ENCODE data around the gene OR10G7.

The OR10G7 gene, protein sequence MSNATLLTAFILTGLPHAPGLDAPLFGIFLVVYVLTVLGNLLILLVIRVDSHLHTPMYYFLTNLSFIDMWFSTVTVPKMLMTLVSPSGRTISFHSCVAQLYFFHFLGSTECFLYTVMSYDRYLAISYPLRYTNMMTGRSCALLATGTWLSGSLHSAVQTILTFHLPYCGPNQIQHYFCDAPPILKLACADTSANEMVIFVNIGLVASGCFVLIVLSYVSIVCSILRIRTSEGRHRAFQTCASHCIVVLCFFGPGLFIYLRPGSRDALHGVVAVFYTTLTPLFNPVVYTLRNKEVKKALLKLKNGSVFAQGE

DNA sequence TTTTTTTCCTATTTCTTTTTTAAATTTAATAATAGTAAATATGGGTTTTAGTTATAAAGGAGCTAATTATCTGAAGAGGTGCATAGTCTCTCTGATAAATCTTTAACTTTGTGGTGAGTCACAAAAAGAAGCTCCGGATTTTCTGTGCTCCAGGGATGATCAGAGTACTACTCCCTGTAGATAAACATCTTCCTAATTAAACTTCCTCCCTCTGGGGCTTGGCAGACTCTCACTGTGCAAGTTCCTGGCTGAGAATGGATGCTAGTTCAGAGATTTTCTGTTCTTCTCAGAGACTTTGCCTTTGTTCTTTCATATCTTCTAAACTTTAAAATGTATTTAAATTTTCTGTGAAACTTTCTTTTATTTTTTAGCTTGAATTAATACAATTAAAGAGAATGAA lies at the start of gene OR10G7:
Gene OR10G7 (minus strand): TSS at position 72 of the 400 bp plus-strand sequence. CDS start 2,324 bp downstream, outside the sequence.
- DNase-seq, result no peak

DNA sequence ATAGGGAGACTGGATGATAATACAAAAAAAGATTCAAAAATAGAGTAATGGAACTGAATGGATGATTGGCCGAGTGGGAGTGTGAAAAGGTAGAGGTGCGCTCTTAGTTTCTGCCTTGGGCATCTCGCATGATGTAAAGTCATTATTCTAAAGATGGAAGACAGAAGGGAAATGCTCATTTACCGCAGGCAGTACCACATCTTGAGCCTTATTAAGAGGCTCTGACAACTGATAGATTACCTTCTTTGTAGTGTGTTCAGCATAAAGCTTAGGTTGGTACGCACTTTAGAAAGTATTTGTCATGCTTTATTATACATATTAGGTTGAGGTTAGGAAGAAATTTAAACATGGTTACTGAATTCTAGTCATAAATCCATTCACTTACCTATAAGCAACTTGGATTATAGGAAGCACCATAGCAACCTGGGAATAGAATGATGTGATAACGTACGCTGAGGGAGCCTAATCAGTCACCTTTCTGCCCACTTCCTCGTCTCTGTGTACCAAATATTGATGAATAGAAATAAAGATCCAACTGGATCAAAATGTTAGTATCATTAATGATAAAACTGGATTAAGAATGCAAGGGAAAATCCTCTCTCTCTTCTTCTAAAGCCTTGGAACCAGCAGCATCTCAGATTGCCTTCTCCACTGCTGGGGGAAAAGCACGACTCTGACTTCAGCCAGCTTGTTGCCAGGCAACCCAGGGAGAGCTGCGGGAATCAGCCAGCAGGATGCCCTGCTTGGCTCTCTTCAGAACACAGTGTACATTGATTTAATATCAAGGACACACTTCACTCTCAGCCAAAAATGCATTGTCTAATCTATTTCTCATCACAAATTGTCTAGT lies 45.1 kb upstream of the OR10G7 start:
- DNase-seq, result no peak

DNA sequence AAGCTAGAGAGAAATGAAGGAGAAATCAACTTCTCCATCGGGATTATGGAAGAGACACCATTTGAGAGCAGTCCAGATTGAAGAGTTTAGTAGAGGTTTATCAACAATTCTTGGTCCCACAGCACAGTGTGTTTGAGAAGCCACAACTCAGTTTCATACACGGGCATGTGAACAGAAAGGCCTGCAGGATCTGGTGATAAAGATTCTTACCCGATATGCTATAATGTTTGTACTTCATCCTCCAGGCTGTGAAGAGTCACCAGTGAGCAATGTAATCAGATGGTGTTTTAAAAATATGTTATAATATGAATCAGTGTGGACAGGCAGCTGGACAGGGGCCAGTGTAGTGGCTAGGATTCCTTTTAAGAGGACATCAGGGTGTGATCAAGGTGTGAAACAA lies 44.5 kb upstream of the OR10G7 start:
- no peak for DNase-seq

DNA sequence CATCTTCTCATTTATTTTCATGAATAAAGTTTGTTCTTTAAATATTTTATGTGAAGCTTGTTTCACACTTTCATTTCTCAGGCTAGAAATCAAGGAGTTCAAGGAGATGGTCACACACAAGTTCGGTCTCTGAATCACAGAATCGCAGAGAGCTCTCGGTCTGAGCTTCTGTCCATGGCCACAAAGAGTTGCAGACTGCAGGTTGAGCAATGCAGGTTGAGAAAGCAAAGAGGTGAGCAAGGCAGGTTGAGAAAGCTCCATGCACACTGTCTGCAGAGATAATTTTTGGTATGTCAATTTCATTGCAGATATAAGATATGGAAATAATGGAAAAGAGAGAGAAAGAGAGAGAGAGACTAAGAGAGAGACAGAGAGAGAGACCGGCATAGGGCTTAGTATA lies 41.2 kb upstream of the OR10G7 start:
- DNase-seq, result no peak

DNA sequence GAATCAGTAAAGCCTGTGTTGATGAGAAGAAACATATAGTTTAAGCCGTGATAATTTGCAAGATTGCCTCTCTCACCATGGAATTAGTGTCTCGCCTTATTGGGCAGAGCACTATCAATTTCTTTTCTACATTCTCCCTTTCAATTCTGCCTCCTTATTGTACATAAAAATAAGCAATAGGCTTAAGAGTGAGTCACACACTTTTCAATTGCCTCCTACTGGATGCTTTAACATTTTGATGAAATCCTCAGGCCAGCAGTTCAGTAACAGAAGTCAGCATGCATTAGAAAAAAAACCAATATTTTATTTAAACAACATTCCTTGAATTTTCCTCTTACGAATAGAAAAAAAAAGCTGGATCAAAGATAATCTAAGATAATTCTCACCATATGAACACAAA lies 40.4 kb upstream of the OR10G7 start:
- no peak for DNase-seq

DNA sequence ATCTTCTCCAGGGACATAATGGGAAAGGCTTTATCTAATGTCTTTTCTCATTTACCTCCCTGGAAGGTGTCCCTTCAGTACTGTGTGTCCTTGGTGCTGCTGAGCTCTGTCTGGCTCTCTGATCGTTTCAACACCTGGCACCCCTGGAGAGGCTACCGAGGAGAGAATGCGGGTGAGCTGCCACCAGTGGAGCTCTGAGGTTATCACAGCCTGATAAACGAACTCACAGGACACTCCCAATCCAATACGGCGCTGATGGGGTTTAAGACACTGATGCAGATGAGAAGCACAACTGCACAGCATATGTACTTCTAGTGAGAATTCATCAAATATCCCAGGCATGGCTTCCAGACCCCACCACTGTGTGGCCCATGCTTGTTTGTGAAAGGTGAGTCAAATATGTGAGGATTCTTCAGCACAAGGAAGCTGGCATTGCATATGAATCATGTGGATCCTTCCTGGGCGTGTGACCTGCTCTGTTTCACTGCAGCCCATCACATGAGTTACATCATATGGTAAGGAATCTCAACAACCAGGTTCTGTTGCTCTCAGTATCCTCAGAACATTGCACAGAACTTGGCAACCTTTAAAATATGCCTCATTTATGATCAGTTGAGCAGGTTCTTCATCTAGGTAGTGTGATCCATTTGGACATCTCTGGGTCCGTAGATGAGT lies 39.3 kb upstream of the OR10G7 start:
- DNase-seq, result no peak

DNA sequence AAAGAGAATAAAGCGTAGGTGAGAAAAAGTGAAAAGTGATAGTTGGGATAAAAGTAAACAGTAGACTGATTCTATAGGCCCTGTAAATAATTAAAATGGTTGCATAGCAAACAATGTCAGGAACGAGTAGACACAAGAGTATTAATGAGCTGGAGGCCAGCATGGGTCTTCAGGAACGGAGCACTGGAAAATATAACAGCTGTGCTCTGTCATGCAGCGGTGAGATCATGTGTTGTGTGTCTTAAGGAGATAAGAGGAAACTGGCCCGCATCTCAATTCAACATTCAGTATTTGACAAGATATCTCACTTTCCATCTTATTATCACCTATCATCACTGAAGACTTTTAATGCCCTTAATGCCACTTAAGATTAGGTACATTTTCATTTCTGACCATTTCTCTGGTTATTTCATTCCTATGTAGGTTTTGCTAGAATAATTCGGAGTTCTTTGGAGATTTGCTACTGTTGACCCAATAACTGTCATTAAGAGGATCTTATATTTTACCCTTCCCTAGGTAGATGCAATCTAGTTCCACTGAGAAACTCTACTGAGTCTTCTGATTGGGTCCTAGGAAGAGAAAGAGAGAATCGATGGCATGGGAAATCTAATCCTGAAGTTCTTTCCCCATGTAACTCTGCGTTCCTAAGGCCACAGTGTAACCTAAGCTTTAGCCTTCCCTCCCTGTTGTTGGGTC lies 38.7 kb upstream of the OR10G7 start:
- DNase-seq, result no peak

DNA sequence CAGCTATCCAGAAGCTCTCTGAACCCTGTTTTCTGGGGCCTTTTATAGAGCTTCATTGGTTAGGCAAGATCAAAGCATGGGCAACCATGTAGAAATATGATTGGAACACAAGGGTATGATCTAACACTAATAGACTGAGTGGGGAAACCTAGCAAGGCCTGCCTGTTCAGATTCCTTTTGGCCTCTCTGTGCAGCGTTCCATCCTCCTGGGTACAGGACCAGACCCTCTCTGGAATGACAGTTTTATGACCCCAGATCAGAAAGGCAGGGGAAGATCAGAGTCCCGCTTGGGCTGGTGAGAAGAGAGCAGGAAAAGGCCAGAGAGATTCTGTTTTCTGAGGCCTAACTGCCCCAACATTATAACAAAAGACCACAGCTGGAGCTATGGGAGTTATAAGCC lies 37.5 kb upstream of the OR10G7 start:
- no peak for DNase-seq

DNA sequence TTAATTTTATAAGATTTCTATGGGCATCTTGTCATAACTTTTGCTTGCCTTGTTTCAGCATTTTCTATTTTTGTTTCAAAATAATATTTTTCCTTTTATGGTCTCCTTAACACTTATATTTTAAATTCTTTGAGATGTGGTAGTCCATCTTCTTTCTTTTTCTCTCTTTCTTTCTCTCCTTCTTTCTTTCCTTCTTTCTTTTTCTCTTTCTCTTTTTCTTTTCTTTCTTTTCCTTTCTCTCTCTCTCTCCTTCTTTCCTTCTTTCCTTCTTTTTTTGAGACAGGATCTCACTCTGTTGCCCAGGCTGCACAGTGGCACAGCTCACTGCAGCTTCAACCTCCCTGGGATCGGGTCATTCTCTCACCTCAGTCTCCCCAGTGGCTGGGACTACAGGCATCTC lies 36.1 kb upstream of the OR10G7 start:
- no peak for DNase-seq

DNA sequence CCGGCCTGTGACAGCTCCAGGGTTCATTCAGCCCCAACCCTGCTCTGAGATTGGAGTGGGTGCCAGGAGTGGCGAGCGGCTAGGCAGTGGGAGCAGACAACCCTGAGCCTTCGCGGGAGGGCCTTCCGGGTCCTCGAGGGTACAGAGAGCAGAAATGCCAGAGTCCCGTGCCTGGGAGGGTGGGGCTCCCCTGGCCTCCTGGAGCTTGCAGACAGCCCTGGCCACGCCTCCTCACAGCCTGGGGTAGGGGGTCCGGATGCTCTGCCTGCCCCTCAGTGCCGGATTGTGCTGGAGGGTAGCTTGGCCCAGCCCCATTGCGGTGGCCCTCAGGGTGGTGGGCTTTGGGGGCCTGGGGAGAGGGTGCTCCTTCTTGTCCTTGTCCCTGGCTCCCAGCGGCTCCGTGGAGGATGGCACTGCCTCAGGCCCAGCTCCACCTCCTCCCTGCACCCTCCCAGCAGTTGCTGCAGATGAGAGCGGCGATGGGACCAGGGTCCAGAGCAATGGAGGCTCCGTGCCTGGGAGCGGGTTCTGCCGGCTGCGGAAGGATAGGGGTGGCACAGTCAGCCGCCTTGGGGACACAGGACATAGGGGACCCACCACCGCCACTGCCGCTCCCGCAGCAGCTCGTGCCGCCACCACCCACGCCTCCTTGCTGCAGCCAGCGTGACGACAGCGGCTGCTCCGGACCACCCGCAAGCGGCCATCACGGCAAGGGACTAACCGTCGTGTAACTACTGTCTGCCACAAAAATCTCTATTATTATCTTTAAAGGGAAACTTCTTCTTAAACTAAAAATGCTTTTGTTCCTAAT lies 34.9 kb upstream of the OR10G7 start:
- no peak for DNase-seq

DNA sequence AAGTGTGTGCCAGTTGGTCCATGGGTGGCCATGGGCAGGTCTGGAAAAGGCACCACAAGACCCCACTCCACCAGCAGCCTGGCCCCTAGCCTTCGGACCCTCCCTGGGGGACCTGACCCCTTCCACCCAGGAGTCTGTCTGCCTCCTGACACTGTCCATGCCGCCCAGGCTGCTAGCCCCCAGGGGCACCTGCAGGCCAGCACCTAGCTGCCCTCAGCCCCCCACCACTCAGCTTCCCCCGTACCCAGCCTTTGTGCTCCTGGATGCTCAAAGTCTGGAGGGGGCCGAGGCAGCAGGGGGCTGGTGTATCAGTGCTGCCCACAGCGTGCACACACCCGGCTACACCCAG lies 34.3 kb upstream of the OR10G7 start:
- no peak for DNase-seq

DNA sequence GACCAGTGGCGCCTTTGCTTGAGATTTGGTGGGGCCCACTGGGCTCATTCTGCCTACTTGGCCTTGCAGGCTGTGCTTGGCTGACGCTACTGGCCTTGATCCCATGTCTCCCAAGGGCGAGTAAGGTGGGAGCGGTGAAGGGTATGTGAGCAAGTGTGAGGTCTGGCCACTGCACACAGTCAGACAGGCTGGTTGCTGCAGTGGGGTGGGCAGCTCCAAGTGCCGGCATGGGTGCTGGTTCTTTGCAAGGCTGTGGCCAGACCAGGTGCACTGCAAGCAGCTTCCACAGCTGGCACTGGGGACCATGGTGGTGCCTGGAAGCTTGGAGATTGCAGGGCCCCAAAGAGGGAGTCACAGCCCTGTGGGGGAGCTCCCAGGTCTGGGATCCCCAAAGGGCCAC lies 33.4 kb upstream of the OR10G7 start:
- DNase-seq, result no peak

DNA sequence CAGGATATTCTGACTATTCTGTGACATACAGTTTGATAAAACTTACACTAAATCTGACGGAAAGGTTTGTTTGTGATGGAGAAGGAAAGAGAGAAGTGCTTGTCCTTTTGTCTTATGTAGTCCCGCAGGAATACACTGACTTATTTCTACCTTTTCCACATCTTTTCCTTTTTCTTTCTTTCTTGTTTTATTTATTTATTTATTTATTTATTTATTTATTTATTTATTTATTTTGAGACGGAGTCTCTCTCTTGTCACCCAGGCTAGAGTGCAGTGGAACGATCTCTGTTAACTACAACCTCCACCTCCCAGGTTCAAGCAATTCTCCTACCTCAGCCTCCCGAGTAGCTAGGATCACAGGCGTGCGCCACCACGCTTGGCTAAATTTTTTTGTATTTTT lies 31.0 kb upstream of the OR10G7 start:
- DNase-seq, result no peak

DNA sequence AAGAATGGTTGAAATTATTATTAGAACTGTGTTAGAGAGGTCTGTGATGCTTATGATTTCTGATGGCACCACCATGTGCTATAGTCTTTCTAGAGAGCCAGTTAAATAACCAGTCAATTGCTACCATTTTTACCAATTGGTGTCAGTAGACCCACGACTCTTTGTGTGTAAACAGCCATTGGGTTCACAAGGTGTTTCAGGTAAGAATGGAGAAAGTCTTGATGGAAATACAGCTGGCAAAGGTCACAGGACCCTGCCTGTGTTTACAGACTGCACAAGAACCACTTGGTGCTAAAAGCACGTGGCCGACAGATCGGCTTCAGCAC lies 30.5 kb upstream of the OR10G7 start:
- no peak for DNase-seq

DNA sequence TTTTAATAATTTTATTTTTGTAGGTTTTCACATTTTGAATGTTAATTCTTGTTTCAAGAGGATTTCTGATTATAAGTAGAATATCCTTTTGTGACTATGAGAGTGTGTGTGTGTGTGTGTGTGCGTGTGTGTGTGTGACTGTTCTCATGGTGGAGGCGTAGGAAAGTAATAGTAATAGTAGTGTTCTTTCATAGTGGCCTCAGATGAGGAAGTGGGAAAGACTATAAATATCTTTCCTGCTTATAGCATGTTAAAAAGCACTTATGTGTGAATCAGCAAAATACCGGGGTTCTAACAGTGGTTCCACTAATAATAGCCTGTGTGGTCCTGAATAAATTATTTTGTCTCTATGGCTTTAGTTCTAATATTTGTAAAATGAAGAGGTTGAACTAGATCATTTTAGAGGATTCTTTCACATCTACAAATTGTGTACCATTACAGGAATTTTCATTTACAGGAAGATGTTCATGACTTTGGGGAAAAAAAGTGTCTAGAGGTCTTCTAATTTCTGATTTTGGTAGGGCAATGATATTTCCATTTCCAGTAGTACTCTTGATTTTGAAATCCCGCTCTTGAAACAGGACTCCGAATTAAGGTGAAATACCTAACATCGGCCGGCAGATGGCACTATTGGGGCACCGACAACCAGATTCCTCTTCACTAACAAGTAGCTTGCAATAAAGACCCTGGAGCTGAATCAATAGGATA lies 29.9 kb upstream of the OR10G7 start:
- peak; percentile 59 for DNase-seq

DNA sequence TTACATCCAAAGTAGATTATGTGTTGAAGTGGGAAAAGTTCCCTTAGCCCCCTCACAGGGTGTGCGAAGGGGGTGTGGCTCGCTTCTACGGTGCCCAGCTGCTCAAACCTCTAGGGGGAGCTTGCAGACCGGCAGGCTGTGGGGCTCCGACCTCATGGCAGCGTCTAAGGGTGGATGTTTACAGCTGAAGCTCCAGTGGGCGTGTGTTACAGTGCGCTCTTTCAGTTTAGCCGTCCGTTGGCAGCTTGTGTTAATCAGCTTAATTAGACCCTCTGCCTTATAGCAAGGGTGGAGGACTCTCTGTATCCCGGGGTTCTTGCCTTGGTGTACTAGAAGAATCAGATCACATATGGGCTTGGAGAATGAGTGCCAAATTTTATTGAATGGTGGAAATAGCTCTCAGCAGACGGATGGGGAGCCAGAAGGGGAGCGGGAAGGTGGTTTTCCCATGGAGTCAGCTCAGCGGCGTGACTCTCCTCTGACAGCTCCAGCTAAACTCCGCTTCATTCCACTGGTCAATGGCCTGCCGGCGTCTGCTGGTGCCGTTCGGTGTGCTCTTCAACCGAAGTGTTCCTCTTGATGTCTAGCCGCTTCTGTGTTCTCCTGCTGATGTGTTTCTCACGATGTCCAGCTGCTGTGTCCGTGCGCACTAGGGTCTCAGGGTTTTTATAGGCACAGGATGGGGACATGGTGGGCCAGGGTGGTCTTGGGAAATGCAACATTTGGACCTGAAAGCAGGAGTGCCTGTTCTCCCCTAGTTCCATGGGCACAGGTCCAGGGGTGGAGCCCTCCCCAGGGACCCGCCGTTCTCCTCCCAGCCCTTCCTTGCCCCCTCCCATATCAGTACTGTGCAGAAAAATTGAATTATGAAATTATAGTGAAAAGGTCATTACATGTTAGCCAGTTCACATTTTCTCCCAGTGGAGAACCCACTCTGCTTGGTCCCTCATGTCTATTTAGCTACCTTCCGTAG lies 28.6 kb upstream of the OR10G7 start:
- DNase-seq, result peak; percentile 24

DNA sequence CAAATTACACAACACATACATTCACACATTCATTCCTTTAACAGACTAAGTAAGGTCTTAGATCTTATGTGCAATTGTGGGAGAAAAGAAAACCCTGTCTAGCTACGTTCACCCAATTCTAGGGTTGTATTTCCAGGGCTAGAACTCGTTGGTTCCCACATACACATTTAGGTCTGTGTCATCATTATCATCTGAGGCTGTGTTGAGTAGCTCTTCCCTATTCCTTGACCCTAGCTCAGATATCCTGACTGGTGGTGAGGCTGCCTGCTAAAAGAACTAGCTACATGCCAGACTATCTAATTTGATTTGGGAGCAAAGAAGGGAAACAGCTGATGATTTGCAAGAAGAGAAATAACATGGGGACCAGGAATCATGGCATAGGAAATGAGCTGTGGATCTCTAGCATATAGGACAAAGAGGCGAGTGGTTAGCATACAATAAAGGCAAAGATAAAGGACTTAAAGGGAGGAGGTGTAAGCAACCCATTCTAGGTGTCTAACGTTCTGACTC lies 27.5 kb upstream of the OR10G7 start:
- DNase-seq, result no peak

DNA sequence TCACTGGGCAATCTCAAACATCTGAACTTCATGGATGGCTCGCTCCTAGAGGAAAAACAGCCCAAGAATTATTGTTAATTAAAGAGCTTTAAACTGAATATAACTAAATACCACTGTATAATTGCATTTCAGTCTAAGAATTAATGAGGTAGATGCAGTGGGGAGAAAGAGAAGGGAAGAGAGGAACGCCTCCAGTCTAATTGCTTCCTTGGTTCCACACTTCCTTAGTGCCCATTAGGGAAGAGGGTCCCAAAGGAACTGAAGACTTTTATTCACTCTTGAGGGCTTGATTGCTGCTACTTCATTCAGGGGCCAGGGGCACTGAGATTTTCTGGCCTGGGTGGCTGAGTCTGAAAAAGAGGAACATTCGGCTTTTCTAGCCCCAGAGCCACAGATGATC lies 11.8 kb upstream of the OR10G7 start:
- DNase-seq, result no peak

DNA sequence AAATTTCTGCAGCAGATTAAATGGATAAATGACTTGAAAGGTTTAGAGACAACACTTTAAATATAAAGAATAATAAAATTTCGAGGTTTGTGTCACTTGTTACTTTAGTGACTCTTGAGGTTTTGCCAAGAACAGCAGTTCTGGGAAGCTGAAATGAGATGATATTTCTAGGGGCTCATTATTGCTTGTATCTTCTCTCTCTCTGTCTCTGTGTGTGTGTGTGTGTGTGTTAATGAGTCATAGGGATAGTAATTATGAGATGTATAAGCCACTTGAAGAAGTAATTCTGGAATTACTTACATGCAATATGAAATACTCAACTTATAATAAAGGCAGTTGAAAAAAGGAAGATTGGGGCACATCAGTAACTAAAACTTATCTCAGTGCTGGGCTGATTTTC lies 9.6 kb upstream of the OR10G7 start:
- DNase-seq, result no peak

DNA sequence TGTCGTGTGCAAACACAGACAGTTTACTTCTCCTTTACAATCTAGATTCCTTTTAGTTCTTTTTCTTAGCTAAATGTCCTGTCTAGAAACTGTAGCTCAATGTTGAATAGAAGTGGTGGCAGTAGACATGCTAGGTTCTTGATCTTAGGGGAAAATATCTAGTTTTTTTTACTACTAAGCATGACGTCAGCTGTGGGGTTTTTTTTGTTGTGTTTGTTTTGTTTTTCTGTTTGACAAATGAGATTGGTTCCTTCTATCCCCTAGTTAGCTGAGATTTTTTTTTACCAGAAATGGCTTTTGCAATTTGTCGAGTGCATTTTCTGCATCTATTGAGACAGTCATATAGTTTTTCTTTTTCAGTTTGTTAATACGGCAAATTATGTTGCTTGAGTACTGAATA lies 2.3 kb upstream of the OR10G7 start:
- no peak for DNase-seq

DNA sequence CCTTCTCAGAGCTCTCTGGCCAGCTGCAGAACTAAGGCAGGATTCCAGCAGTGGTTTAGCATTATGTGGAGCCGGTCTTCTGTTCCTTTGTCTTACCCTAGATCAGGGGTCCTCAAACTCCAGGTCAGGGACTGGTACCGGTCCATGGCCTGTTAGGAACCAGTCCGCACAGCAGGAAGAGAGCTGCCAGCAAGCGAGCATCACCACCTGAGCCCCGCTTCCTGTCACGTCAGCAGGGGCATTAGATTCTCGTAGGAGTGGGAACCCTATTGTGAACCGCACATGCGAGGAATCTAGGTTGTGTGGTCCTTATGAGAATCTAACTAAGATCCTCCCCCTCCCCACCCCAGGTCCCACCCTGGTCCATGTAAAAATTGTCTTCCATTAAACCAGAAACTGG lies 1.6 kb downstream of the OR10G7 start:
- DNase-seq, result no peak

Data from stimulated activated CD4-positive, alpha-beta T cell treated with anti-CD3 and anti-CD28 coated beads, Interleukin-12 subunit alpha, Interleukin-12 subunit beta, amount 100 ng/mL, for 4 hours (primary cell).